MM.1S (cell line): ENCODE measurements around the gene PIK3IP1.

Experiments used
- DNase-seq: peaks from one replicate; pipeline ENCODE4 v3.0.0-alpha.2; 2015
- H2AFZ ChIP-seq: fragments of 300-600 bp; sonication (generic); 2 replicates; pipeline ENCODE4 v1.6.0; 2016; ENCODE audit warnings: antibody characterized with exemption, low read length
- H3F3A ChIP-seq: fragments of 300-600 bp; sonication (generic); 2 replicates; pipeline ENCODE4 v1.6.1; 2016; ENCODE audit warnings: mild to moderate bottlenecking, antibody characterized with exemption, low read length, moderate library complexity, mixed read lengths; ENCODE audit not compliant: insufficient read depth
- H3K27ac ChIP-seq: fragments of 300-600 bp; sonication (generic); 2 replicates; pipeline ENCODE4 v1.5.1; 2016; ENCODE audit warnings: mild to moderate bottlenecking, low read length
- H3K27me3 ChIP-seq: fragments of 300-600 bp; sonication (generic); replicated peaks from 2 replicates; pipeline ENCODE4 v1.6.0; 2016; ENCODE audit warnings: low read length; ENCODE audit not compliant: insufficient read depth
- H3K36me3 ChIP-seq: fragments of 300-600 bp; sonication (generic); replicated peaks from 2 replicates; pipeline ENCODE4 v1.6.1; 2016; ENCODE audit warnings: mild to moderate bottlenecking, low read length, mixed read lengths; ENCODE audit not compliant: insufficient read depth
- H3K4me1 ChIP-seq: fragments of 300-600 bp; sonication (generic); 2 replicates; pipeline ENCODE4 v1.6.1; 2016; ENCODE audit warnings: low read length, mixed read lengths
- H3K4me2 ChIP-seq: fragments of 300-600 bp; sonication (generic); 2 replicates; pipeline ENCODE4 v1.6.0; 2016; ENCODE audit warnings: low read depth, low read length
- H3K4me3 ChIP-seq: fragments of 300-600 bp; sonication (generic); 2 replicates; pipeline ENCODE4 v1.5.1; 2016; ENCODE audit warnings: low read length, mixed read lengths
- H3K79me2 ChIP-seq: fragments of 300-600 bp; sonication (generic); 2 replicates; pipeline ENCODE4 v1.6.1; 2016; ENCODE audit warnings: mixed run types, low read length, mixed read lengths
- H3K9ac ChIP-seq: fragments of 300-600 bp; sonication (generic); 2 replicates; pipeline ENCODE4 v1.6.1; 2016; ENCODE audit warnings: low read length, mixed read lengths
- H3K9me2 ChIP-seq: fragments of 300-600 bp; sonication (generic); replicated peaks from 2 replicates; pipeline ENCODE4 v1.6.1; 2016; ENCODE audit warnings: mild to moderate bottlenecking, low read length, mixed read lengths; ENCODE audit not compliant: insufficient read depth
- H3K9me3 ChIP-seq: fragments of 300-600 bp; sonication (generic); replicated peaks from 2 replicates; pipeline ENCODE4 v1.6.1; 2016; ENCODE audit warnings: mild to moderate bottlenecking, low read length, mixed read lengths; ENCODE audit not compliant: insufficient read depth
- H4K20me1 ChIP-seq: fragments of 300-600 bp; sonication (generic); 2 replicates; pipeline ENCODE4 v1.6.1; 2016; ENCODE audit warnings: mild to moderate bottlenecking, low read length, moderate library complexity, mixed read lengths; ENCODE audit not compliant: insufficient read depth
- EZH2 ChIP-seq: fragments of 300-600 bp; sonication (generic); optimal IDR thresholded peaks from 2 replicates; pipeline ENCODE3; 2017; ENCODE audit warnings: low read depth, mild to moderate bottlenecking, antibody characterized with exemption, low read length, mixed read lengths
- EZH2phosphoT487 ChIP-seq: fragments of 300-600 bp; sonication (generic); IDR thresholded peaks from 2 replicates; pipeline ENCODE4 v1.6.1; 2018; ENCODE audit warnings: antibody characterized with exemption, low read length
- TF ChIP-seq, protein P1 (sequence below): fragments of 300-600 bp; sonication (generic); IDR thresholded peaks from 2 replicates; pipeline ENCODE4 v1.5.1; 2016; ENCODE audit warnings: antibody characterized with exemption, low read length, mixed read lengths

The PIK3IP1 gene

DNA sequence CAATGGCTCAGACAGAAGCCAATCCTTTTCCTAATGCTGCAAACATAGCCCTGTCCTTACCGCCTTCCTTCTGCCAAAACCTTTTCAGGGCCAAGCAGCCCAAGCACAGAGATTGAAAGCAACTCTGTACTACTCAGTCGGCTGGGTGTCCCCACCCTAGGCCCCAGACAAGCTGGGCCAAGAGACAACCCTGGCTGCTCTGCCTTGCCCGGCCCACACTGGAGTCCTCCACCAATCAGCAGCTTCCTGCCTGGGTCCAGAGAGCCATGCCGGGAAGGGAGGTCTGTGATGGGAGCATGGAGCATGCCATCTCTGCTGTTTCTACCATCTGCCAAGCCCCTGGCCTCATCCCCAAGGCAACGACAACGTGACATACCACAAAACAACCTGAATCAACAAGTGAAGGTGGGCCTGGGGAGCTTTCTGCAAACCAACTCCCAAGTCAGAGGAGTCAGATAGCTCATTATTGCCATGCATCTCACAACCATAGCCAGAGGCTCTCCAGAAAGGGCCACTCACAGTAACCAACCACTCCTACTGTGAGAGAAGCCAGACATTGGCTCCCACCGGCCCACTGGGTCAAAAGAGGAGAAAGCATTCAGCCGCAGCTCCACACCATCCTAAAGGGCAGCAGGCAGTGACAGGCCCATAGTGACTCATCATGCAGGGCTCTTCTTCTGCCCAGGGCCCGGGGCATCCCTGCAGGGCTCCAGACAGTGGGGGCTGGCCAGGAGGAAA lies 35.7 kb upstream of the PIK3IP1 start:
- Histone ChIP-seq H3K27me3 (no peaks in the 10 kb centered on the region), H3K79me2 (no peaks in the 10 kb centered on the region), H3K9me3 (no peaks in the 10 kb centered on the region), H3K27ac (no peak overlapping the region), H3F3A (no peaks in the 10 kb centered on the region), H3K9me2 (no peaks in the 10 kb centered on the region), H3K9ac (no peak overlapping the region), H2AFZ (no peak overlapping the region), H3K4me2 (no peak overlapping the region), H3K4me3 (no peak overlapping the region), H4K20me1 (no peaks in the 10 kb centered on the region), H3K4me1 (no peaks in the 10 kb centered on the region), H3K36me3 (no peaks in the 10 kb centered on the region; the same call in 1 of the 2 replicates)
- TF ChIP-seq EZH2phosphoT487 (no peak), EZH2 (no peak)
- TF ChIP-seq, protein P1, sequence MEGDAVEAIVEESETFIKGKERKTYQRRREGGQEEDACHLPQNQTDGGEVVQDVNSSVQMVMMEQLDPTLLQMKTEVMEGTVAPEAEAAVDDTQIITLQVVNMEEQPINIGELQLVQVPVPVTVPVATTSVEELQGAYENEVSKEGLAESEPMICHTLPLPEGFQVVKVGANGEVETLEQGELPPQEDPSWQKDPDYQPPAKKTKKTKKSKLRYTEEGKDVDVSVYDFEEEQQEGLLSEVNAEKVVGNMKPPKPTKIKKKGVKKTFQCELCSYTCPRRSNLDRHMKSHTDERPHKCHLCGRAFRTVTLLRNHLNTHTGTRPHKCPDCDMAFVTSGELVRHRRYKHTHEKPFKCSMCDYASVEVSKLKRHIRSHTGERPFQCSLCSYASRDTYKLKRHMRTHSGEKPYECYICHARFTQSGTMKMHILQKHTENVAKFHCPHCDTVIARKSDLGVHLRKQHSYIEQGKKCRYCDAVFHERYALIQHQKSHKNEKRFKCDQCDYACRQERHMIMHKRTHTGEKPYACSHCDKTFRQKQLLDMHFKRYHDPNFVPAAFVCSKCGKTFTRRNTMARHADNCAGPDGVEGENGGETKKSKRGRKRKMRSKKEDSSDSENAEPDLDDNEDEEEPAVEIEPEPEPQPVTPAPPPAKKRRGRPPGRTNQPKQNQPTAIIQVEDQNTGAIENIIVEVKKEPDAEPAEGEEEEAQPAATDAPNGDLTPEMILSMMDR, result no peak
- DNase-seq, result no peak

DNA sequence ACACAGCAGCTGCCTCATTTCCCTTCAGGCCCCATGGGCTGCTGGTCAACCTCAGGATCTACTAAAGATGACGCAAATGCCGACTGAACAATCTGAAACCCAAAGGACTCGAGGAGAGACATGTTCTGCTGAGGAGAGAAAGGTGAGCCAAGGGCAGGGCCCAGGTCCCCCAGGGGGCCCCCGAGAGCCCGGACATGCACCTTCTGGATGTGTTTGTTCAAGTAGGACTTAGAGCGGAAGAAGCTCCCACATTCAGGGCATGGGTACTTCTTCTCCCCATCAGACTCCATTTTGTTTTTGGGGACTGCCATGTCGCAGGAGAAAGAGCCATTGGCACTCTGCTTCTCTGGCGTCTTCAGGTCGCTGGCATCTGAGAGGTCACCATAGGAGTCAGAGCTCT lies 34.6 kb upstream of the PIK3IP1 start:
- no peak overlapping the region for H2AFZ ChIP-seq
- no peaks in the 10 kb centered on the region for H3K79me2 ChIP-seq
- DNase-seq, result no peak
- H3K36me3 ChIP-seq, result no peaks in the 10 kb centered on the region; the same call in 1 of the 2 replicates
- no peaks in the 10 kb centered on the region for H3K27me3 ChIP-seq
- H3K27ac ChIP-seq, result no peak overlapping the region
- no peak overlapping the region for H3K4me2 ChIP-seq
- no peaks in the 10 kb centered on the region for H3F3A ChIP-seq
- H4K20me1 ChIP-seq, result no peaks in the 10 kb centered on the region
- H3K4me1 ChIP-seq, result no peaks in the 10 kb centered on the region
- no peak overlapping the region for H3K4me3 ChIP-seq
- TF ChIP-seq EZH2phosphoT487 (no peak), EZH2 (no peak)
- TF ChIP-seq, protein P1, result no peak
- no peak overlapping the region for H3K9ac ChIP-seq
- no peaks in the 10 kb centered on the region for H3K9me2 ChIP-seq
- H3K9me3 ChIP-seq, result no peaks in the 10 kb centered on the region

DNA sequence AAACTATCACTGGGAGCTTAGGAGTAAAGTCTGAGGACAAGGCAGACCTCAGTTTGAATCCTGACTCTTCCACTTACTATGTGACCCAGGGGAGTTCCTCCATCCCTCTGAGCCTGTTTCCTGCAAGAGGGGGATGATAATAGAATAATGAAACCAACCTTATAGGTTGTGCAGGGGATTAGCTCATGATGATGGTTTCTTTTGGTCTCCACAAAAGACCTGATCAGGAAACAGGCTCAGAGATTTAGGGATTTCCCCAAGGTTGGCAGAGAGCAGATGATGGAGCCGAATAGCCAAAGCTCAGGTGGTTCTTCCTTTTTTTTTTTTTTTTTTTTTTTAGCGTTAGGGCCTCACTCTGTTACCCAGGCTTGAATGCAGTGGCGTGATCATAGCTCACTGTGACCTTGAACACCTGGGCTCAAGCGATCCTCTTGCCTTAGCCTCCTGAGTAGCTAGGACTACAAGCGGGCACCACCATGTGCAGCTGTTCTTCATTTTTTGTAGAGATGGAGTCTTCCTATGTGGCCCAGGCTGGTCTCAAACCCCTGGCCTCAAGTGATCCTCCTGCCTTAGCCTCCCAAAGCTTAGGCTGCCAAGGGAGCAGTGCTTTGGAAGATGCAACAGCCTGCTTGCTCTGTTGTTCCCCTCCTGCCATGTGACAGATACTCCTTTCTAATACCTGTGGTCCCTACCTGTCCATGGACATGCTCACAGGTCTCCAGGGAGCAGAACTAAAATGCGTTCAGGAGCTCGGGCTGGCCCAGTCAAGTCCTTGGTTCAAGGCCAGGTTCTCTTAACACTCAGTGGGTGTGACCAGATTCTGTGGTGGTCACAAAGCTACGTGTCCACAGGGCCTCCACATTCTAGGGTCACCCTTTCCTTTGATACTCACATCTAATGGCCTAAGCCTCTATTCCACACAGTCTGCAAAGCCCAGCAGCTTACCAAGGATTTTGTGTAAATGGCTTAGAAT lies 31.6 kb upstream of the PIK3IP1 start:
- Histone ChIP-seq H3K27ac (no peak overlapping the region), H2AFZ (no peak overlapping the region), H3K79me2 (no peaks in the 10 kb centered on the region), H3K4me2 (no peak overlapping the region), H3K9ac (no peak overlapping the region), H3K27me3 (no peaks in the 10 kb centered on the region), H3K36me3 (no peaks in the 10 kb centered on the region), H3K4me1 (no peaks in the 10 kb centered on the region), H3K4me3 (no peak overlapping the region), H3K9me2 (no peaks in the 10 kb centered on the region), H4K20me1 (no peaks in the 10 kb centered on the region), H3F3A (no peaks in the 10 kb centered on the region), H3K9me3 (no peaks in the 10 kb centered on the region)
- TF ChIP-seq, protein P1, result no peak
- TF ChIP-seq EZH2 (no peak), EZH2phosphoT487 (no peak)
- DNase-seq, result peak; percentile 17
